Stimulated activated CD8-positive, alpha-beta memory T cell treated with anti-CD3 and anti-CD28 coated beads, Interleukin-15, amount 100 ng/mL, for 48 hours (primary cell): ENCODE measurements around the gene TTC9.
A peak's percentile ranks its signal among the peaks of the same experiment; 100 is the strongest.

Experiments used
- DNase-seq, 2 donors: peaks; one replicate each; pipeline ENCODE4 v3.0.0-alpha.2; 2020; ENCODE audit warnings: low read depth in 2 of 2

TTC9 gene

DNA sequence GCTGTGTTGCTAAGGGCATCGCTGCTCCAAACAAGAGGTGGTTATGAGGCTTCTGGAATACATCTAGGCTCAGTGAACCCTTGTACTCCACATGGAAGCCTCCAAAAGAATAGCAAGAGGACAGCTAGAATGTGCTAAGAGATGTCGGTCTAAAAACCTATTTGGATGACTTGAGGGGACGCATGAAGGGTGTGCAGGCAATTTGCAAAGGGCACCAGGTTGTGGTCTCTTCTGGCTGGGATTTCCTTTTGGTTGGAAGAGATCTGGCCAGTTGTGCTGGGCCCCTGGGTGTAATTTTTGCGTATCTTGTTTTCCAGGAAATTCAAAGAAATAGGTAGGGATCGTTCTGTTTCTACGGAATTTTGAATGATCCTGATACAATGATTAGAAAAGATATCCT is 4.2 kb downstream of the TTC9 start:
- DNase-seq, result no peak

DNA sequence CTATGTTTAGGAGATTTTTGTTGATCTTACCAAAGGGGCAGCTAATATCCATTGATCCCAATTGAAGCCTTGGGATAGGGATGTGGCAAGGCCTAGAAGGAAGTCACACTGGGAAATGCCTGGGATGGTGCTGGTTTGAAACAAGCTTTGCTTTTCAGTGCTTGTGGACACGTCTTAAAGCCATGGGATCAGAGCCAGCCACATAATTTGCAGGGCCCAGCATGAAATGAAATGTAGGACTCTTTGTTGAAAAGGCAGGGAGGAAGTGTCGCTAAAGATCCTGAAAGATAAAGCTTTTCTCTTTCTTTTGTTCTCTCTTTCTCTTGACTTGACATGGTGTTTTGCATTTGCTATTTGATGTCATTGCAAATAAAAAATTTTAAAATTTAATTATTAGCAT is 5.0 kb downstream of the TTC9 start:
- DNase-seq, result no peak

DNA sequence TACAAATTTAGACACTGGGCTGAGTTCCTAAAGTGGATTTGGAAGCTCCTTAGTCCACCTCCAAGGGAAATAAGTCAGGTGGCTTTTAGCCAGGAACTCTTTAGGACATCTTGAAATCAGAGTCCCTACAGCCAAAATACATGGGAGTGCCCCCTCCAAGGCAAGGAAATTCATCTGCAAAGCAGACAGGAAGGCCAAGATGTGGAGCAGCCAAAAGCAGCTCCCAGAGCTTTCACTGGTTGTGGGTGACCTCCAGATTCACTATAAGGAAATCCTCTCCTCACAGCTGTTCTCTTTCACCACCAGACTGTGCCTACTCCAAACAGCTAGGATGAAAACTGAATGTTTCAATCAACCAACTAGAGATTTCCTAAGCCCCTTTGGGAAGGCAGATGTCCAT is 6.6 kb downstream of the TTC9 start:
- DNase-seq, result no peak

DNA sequence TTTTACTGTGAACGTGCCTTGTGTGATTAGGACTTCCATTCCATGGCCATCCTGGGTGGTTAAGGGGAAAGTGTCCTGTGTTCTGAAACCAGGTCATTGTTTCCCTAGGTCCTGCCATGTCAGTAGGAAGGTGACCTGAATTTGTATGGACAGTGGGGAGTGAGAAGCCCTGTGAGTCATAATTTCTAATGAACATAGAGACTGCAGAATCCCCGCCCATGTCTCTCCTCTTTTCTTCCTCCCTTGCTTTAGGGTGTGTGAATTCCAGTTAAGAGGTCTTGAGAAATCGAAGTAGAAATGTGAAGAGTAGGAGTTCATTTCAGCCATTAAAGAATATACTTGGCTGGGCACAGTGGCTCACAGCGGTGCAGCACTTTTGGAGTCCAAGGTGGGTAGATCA is 8.1 kb downstream of the TTC9 start:
- DNase-seq, result no peak

DNA sequence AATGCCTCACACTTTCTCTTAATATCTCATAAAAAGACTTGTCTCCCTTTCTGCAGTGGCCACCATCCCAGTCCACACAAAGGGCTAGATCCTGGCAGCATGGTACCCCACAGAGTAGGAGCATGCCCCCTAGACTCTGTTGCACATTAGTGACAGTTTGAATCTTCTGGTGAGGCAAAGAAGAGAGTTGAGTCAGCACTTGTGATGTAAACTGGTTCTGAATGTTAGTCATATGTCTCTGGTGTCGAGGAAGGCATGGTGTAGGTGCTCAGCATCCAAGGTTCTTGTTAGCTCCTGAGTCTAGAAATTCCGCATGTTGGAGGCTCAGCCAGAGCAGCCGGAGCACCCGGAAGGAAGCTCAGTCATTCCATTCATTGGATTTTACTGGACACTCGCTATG is 9.8 kb downstream of the TTC9 start:
- no peak for DNase-seq

DNA sequence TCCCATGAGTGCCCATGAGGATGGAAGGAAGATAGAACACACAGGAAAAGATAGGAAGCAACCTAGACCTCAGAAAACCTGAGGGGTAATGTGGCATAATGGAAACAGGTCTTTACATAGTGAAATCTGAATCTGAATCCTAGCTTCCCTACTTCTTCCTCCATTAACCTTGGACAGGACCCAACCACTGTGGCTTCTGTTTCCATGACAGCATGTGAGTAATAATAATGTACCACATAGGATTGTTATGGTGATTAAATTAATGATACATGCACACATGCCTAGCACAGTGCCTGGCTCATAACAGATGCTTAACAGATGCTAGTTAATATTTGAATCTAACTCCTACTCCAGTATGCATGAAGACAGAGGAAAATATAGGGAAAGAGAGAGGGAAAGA is 11.2 kb downstream of the TTC9 start:
- DNase-seq, result no peak

DNA sequence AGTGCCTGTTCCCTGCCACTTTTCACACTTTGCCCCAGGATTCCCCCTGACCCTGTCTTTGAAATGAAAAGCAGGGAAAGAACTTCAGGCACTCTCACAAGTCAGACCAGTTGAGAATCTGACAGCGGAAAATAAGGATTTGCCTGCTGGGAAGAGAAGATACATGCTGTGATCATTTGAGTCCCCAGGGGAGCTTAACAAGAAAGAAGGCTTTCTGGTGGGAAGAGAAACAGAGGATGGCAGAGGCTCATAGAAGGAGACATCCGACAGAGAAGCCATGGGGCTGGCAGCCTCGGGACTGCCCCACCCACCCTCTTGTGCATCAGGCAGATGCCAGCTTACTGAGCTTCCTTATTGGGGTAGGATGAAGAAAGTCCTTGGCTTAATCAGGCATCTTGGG is 11.9 kb downstream of the TTC9 start:
- DNase-seq, result no peak

DNA sequence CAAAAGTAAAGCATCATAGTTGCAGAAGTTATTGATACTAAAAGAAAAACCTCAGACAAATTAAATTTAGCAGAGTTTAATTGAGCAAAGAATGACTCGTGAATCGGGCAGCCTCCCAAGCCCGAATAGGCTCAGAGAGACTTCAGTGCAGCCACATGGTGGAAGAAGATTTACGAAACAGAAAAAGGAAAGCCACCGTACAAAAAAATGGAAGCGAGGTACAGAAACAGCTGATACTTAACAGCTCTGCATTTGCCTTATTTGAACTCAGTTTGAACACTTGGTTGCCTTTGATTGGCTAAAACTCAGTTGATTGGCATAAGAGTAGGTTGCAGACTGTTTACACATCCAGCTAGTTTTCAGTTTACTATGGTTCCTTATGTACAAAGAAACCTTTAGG is 12.9 kb downstream of the TTC9 start:
- no peak for DNase-seq

DNA sequence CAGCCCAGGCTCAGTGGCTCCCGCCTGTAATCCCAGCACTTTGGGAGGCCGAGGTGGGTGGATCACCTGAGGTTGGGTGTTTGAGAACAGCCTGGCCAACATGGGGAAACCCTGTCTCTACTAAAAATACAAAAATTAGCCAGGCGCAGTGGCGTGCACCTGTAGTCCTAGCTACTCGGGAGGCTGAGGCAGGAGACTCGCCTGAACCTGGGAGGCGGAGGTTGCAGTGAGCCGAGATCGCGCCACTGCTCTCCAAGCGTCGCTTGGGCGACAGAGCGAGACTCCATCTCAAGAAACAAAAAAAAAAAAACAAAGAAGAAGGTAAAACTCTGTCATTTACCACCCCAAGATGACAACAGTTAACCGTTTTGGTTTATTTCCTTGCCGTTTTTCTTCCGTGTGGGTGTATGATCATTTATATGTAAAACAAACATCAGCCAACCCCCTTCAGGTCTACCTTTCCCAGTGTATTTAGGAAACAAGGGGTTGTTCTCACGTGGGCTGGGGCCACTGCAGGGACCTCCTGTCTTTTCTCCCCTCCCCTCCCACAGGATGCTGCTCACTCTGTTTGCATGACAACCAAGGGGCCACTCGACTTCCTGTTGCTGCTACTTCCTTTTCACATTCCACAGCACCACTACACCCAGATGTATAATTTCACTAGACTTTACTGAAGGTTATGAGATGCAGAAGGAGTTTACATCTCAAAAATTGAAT is 13.6 kb downstream of the TTC9 start:
- DNase-seq, result peak; percentile 54 to 65

DNA sequence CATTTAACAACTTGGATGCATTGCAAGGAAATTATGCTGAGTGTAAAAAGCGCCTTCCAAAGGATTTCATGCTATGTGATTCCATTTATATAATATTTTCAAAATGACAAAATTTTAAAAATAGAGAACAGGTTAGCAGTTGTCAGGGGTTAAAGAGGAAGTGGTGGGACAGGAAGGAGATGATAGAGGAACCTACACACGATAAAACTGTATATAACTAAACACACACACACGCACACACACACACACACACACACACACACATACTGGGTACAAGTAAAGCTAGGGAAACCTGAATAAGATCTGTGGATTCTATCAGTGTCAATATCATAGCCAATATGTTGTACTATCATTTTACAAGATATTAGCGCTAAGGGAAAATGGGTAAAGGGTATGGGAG is 17.2 kb downstream of the TTC9 start:
- no peak for DNase-seq

DNA sequence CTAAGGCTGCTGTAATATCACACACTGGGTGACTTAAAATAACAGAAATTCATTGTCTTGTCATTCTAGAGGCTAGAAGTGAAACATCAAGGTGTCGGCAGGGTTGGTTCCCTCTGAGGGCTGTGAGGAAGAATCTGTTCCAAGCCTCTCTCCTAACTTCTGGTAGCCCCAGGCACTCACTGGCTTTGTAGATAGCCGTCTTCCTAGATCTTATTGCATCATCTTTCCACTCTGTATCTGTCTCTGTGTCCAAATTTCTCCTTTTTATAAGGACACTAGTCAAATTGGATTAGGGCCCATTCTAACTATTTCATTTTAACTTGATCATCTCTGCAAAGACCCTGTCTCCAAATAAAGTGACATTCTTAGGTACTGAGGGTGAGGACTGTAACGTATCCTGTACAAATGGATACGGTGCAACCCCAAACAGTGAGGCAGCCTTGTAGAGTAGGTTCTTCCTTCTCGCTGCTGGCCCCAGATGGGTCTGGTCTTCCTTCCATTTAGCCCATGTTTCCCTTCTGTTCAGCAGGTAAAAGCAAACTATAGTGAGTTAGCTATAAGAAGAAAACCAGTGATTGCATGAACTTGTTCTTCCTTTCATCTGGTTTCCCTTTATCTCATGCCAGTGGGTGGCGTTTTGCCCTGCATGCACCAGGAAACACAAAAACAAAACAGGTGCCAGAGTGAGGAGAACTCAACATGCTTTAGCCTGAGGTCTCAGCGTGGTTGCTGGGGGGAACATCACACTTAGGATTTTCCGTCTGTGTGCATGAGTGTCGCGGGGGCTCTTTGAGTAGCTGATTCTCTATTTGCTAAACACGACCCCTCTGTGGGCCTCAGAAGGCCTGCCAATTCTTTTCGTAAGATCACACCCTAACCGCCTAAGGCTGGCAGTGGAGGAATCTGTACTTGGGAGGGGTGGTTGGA is 19.5 kb downstream of the TTC9 start:
- no peak for DNase-seq

DNA sequence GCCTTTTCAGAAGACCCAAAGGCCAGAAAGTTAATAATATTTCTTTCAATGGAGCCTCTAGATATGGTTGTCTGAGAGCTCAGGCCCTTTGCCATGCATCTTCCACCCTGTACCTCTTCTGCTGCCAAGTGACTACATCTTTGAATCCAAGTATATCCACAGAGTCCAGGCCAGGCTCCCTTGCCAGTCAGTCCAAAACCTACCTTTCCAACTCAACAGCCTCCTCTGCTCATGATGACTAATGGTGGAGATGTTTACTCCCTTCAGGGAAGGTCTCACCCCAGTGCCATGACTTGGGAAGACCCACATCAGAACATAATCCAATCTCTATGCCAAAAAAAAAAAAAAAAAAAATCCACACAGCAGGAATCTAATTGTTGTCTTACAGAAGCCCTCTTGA is 20.4 kb downstream of the TTC9 start:
- no peak for DNase-seq

DNA sequence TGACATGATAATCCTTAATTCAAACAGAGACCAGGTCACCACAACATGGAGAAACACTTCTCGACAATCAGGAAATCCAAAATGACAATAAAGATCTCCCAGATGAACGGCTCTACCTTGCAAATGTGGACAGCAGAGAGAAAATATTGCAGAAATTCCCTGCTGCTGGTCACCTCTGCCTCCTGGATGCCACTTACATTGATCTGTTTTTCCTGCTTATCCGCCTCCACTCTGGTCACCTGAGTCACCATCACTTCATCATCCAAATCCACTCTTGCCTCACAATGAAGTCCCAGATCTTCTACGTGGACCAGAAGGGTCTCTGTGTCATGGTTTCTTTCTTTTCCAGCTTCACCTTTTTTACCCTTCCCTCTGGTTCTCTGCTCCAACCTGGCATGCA is 21.1 kb downstream of the TTC9 start:
- DNase-seq, result no peak

DNA sequence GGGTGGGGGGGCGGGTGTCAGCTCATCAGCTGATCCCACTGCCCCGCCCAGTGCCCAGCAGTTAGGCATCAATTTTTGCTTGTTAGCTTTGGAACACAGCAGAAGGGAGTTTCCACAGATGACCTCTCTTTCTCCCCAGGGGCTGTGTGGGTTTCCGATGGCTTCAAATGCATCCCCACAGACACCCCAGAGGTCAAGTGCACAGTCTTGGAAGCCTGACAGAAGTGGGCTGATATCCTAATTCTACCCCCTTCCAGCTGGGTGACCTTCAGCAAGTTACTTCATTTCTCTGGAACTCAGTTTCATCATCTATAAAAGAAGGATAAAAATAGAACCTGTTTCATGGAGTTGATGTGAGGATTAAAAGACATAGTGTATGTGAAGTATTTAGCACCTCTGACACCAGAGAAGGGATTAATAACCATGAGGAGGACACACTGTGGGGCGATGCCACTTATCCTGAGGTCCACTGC is 22.0 kb downstream of the TTC9 start:
- no peak for DNase-seq

DNA sequence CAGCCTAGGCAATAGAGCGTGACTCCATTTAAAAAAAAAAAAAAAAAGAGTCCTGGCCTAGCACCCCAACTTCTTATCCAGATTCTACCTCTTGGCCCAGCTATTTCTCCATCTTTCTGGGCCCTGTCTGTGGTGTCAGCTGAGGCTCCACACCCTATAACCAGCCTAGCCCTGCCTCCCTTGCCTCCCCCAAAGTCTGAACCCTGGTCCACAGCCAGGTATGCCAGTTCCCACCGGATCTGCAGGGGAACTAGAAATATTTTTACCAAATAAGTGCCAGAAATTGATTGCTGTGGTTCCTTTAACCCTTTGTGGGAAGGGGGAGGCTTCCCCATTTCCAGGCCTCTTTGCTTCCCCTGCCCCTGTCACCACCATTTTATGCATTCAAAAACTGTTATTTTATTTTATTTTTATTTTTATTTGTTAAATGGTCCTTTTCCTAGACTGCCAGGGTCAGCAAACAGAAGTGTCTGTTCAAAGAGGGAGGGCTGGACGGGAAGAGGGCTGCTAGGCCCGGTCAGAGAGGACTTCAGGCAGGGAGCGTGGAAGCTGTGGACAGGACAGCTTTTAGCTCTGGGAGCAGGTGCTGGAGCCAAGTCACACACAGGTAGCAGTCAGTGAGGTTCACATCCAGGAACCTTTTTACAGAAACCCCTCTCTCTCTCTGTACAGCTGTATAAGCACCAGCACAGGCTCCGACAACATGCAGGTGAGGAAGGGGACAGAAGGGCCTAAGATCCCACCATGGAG is 23.2 kb downstream of the TTC9 start:
- no peak for DNase-seq

DNA sequence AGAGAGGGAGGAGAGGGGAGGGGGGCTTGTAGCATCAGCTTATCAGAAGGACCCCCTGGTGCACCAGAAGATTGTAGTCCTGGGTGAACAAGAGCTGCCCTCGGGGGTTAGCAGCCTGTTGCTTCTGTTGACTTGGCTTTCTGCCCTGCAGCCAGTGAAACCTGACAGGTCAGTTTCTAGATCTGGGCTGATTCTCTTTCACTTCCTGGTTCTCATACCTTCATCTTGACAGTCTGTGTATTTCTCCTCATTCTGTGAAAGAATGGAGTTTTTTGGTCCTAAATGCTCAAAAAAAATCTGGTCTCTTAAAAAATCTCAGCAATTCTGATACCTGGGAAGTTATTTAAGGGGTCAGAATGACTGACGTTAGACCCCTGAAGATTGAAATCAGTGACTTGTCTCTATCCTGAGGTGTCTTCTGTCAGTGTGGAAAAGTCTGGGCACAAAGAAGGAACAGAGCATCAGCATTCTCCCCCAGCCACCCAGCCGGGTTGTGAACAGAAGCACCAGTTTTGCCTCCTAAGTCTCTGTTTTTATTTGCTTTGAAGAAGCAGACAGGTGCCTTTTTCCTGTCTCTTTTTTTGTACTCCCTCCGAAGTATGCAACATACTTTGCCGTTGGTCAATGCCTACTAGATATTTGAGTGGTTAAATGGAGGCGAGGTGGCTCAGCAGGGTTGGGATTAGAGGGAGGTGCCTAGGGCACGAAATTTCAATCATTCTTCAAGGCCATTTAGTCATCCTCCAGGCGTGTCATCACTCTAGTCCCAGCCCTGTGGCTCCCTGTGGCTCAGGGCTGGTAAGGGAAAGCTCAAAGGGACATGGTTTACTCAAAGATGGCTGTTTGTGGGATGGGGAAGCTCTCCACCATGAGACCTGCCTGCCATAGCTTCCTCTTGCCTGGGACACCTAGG is 24.0 kb downstream of the TTC9 start:
- no peak for DNase-seq

DNA sequence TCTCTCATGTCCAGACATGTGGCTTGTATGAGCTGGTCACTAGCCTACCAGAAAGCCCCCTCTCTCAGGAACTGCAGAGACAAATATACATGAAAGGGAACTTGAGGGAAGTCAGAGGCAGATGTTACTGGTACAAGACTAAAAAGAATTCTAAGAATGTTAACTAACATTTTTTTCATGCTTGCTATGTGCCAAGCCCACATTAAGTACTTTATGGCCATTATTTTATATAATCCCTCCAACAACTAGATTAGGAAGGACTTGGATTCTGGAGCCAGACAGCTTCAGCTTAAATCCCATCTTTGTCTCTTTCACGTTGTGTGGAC is 24.6 kb downstream of the TTC9 start:
- no peak for DNase-seq

DNA sequence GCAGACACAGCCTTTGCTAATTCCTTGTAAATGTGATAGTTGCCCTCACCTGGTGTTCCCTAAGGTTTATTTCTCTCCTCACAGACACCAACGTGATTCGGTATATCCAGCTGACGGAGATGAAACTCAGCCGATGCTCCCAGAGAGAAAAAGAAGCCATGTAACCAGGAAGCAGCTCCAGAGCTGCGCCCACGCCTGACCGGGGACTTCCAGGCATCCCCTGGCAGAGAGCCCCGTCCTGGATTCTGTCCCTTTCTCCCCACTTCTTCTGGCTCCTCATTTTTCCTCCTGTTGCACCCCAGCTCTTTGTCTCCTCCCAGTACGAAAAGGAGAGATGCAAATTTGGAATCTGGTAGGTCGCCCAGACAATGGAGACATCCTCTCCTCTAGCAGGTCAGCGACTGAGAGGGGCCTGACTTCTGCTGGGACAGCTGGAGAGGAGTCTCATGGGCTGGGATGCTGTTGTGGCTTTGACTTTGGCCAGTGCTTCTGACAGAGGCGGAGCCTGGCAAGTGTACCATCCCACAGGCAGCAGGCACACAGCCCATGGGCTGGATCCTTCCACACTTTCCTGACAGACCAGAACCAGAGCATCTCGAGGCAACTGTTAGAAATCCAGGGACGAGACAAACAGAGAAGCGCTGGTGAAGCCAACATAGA is 29.4 kb downstream of the TTC9 start:
- no peak for DNase-seq

DNA sequence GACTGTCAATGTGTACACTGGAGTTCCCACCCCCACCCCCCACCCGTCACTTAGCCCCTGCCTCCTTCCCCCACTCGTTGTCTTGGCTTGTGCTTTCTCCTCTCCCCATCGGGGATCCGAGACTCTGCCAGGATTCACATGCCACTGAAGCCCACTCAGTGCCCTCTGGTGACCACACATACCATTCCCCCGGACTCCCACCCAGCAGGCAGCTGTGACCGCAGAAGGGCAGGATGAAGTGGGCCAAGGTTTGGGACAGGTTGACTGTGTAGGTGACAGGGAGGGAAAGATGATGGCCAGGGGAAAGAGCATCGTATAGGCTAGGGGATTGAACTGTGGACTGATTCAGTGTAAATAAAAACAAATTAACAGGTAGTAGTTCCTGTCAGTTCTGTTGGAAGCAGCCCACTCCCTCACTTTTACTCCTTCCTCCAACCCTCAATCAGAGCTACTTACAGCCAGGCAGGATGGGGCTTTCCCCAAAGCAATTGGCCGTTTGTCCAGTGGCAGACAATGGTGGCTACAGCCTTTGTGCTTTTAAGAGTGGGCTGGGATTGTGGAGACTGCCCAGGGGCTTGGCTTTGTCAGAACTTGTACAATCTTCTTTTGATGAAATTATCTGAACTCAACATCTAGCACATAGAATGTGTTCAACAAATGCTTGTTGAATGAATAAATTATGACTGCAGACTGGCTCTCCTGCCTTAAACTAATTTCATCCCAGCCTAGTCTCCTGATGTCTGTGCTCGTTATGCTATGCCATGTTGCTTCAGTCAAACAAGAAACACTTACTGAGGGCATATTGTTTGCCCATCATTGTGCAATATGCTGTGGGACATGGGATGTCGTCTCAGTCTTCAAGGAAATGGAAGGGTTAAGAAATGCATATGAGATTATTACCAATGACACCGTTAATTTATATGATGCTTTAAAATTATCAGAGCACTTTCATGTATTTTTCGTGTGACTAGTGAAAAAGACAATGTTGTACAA is 30.2 kb downstream of the TTC9 start:
- DNase-seq, result no peak

DNA sequence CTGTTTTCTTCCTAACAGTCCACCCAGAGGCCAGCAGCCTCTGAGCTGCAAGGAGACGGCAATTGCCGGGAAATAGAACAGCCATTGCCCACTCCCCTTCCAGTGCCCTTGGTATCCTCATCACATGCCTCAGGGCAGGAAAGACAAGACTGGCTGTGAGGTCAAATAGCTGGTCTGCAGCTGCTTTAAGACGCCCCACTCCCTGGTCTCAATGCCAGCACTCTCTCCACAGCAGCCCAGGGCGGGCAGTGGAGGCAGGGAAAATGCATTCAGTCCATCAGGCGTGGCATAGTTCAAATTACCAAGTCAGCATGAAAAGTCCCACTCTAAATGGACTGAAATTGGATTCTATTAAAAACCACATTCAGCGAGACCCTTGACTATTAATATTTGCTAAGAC is 35.6 kb downstream of the TTC9 start:
- DNase-seq, result no peak
